ENCODE data around the gene STPG2.

Gene STPG2

DNA sequence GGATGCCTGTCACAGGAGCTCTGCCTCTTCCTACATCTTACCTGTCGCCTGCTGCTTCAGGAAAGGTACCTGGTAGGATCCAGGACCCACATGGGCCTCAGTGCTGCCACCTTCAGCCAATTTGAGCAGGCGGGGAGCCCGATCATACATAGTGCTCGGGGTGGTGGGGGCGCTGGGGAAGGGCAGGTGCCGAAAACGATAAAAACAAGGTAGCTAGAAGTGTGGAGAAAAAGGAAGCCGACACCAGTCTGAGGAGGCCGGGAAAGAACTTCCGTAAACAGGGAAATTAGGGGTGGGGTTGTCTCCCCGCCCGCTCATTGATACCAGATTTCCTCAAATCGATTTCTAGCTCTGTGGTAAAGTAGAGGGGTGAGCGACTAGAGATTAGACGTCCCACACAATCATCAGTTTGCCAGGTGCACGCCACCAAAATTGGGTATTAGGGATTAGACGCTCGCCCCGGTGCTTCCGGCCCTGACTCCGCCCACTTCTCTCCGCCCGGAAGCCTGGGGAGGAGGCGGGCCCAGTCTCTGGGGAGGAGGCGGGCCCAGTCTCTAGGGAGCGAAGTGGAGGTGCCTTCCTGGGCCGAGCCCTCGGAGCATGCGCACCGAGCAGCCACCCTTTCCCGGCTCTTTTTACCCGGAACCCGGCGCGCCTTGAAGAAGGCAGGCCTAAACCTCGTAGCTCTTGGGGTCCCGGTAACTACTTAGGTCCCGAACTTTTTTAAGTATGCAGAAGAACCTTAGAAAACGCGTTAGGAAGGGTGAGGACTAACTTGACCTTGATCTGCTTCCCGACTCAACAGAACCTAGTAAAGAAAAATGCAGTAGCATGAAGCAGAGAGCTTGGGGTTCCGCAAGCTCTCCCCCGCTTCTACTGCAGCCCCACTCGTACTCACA lies at the start of gene STPG2:
Gene STPG2, minus strand, starts transcription at position 476 of the 899 bp plus-strand sequence.
- in situ Hi-C loops (cut with HindIII; ENCODE audit: low pct_ligation_motif_present, low pct_unique_long_range_greater_than_20kb, low sequenced_read_pairs): no loop called here
- DNase-seq: peak; percentile 92

DNA sequence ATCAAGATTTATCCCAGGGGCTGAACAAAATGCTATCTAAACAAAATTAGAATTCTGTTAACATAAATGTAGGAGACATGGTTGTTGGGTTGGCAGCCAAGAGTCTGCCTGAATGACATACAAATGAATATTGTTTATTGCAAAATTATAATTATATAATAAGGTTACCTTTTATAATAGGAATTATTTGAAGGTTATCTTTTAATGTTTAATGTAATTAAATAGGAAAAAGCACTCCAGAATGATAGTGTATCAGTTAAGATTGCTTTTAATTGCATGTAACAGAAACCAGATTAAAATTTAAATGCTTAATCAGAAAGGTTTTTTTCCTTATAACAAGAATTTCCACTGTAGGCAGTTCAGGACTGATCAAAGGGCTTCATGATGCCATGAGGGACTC lies 42.0 kb upstream of the STPG2 start:
- DNase-seq: no peak

DNA sequence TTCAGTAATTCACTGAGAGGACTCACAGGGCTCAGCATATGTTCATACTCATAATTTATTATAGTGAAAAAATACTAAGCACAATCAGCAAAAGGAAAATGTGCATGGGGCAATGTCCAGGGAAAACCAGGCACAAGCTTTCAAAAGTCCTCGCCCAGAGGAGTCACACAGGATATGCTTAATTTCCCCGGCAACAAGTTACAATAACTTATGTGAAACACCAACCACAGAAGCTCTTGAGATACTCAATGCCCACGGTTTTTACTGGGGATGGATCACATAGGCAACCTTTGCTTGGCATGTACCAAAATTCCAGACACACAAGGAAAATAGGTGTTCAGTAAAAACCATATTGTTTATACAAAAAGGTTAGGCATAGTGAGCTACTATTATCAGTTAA lies 38.5 kb upstream of the STPG2 start:
- DNase-seq: peak; percentile 1
- in situ Hi-C loops (cut with HindIII; ENCODE audit: low pct_ligation_motif_present, low pct_unique_long_range_greater_than_20kb, low sequenced_read_pairs): no loop called here

More for the DNA sequence above, 42.0 kb upstream of the STPG2 start:
- in situ Hi-C loops (cut with HindIII; ENCODE audit: low pct_ligation_motif_present, low pct_unique_long_range_greater_than_20kb, low sequenced_read_pairs): no loop called here

DNA sequence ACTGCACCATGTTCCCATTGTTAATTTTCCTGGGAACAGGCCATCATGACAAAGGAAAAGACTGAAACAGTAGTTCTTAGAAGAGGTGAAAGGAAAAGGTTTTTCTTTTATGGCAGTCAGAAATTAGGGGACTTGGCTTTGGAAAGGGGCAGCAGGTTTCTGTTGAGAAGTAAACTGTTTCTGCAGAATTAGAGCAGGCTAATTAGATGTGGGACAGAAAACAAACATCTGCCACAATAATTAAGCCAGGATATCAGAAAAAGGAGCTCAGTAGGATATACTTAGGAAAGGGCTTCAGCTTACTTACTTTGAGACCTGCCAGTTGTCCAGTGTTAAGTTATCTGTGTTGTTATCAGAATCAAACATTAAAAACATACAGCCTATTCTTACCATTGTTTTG lies 36.7 kb upstream of the STPG2 start:
- DNase-seq: no peak
- in situ Hi-C loops (cut with HindIII; ENCODE audit: low pct_ligation_motif_present, low pct_unique_long_range_greater_than_20kb, low sequenced_read_pairs): no loop called here

DNA sequence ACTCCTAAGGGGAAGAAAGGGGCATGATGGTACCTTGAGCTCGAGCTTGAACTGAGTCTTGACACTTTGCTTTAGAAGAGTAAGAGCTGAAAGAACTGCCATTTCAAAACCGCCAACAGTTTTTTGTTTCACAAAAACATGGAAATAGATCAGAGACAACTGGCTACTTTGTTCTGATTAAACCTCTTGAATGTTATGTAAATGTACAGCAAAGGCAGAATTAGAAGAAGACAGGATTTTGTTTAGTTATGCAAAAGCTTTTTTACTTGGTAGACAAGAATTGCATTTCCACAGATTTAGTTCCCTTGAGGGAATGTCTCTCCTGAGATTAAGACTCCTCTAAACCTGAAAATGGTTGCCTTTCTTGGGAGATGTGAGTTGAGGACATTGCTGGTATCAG lies 33.3 kb upstream of the STPG2 start:
- DNase-seq: no peak
- in situ Hi-C loops (cut with HindIII; ENCODE audit: low pct_ligation_motif_present, low pct_unique_long_range_greater_than_20kb, low sequenced_read_pairs): no loop called here

DNA sequence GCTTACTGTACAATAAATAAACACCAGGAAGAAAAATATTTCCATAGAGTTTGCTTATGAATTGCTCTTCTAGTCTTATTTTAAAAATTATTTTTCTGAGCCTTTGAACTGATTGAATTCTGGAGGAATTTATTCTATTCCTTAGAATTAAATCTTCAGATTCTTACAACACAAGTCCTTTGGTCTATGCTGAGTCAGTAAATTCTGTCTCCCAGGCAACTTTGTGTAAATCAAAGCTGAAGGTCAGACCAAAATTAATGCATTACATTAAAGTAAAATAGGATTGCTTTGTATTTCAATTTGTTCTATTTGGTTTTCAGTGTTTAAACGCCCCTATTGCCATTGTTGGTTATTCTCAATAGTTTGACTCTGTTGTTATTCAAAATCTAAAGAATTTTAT lies 26.8 kb upstream of the STPG2 start:
- in situ Hi-C loops (cut with HindIII; ENCODE audit: low pct_ligation_motif_present, low pct_unique_long_range_greater_than_20kb, low sequenced_read_pairs): no loop called here
- DNase-seq: no peak

DNA sequence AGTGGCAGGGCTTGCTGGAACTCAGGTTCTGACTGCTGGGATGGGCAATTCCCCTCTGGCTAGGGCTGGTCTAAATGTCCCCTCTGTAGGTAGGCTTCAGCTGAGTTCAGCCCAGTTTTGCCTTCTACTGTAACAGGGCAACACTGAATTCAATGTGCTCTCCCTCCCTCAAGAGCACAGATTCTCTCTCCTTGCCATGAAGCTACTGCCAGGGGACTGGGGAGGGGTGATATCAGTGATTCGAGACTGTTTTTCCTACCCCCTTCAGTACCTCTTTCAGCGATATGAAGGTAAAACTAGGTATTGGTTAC lies 23.4 kb upstream of the STPG2 start:
- DNase-seq: no peak
- in situ Hi-C loops (cut with HindIII; ENCODE audit: low pct_ligation_motif_present, low pct_unique_long_range_greater_than_20kb, low sequenced_read_pairs): no loop called here

DNA sequence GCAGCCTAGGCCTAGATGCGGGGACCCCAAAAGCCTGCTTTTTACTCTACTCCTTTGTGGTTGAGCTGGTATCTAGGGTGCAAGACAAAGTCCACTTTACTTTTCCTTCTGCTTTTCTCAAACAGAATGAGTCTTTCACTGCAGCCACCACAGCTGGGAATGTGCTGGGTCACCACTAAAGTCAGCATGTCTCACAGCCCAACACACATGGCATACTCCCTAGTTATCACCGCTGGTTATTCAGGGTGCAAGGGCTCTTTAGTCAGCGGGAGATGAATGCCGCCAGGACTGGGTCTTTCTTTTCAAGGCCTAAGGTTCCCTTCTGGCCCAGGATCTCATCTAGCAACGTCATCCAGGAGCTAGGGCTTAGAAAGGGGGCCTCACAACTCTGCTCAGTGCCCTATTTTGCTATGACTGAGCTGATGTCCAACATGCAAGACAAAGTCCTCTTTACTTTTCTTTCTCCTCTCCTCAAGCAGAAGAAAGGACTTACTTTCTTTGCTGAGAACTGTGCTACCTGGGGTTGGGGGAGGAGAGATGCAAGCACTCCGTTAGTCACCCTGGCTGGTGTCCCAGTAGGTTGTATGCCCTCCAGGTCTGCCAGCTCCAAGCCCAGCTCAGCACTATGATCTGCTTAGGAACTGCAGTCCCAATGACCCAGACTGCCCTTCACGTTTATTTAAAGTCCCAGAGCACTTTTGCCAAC lies 22.9 kb upstream of the STPG2 start:
- no peak for DNase-seq

DNA sequence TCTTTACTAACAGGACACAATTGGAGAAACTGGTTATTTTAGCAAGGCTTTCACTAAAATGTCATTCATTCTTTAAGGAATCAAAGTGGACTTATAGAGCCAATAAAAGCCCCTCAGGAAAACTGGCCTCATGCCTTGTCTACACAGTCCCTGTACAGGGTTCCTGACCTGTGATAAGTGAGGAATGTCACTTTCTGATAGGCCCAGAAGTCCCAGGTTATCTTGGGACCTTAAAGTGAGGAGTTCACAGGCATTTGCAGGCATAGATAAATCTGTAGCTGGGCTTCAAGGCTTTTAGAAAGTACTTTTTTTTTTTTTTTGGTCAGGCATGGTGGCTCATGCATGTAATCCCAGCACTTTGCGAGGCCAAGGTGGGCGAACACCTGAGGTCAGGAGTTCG lies 19.4 kb upstream of the STPG2 start:
- in situ Hi-C loops (cut with HindIII; ENCODE audit: low pct_ligation_motif_present, low pct_unique_long_range_greater_than_20kb, low sequenced_read_pairs): no loop called here
- no peak for DNase-seq

More for the DNA sequence above, 22.9 kb upstream of the STPG2 start:
- in situ Hi-C loops (cut with HindIII; ENCODE audit: low pct_ligation_motif_present, low pct_unique_long_range_greater_than_20kb, low sequenced_read_pairs): no loop called here

DNA sequence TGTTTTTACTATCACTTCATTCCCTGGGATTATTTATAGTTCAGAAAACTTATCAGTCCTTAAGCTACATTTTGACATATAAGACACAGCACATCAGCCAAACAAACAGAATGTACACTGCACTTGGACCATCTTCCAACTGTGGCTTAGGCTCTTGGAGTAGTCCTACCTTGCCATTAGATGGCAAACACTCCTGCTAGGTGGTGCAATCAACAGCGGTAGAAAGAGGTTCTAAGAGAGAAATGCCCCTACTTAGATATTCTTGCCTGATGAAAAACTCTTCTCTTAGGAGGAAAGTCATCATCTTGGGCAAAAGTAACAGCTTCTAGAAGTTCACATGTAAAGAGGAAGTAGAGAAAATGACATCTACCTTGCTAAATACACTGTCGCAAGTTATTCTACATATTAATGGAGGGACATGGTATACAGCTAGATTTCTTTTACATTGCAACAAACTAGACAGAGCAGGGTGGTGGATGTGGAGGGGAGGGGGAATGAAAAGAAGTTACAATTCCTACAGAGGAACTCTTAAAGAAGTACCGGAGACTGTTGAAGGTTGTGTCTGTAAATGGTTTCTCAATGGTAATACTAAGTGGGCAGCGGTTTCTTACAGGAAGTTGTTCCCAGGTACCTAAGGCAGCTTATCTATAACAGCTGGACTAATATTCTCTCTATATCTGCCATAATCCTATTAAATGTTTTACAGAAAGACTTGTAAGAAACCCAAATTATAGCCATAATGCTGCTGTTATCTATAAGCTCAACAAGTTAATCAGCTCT lies 8.1 kb upstream of the STPG2 start:
- no peak for DNase-seq
- in situ Hi-C loops (cut with HindIII; ENCODE audit: low pct_ligation_motif_present, low pct_unique_long_range_greater_than_20kb, low sequenced_read_pairs): no loop called here

DNA sequence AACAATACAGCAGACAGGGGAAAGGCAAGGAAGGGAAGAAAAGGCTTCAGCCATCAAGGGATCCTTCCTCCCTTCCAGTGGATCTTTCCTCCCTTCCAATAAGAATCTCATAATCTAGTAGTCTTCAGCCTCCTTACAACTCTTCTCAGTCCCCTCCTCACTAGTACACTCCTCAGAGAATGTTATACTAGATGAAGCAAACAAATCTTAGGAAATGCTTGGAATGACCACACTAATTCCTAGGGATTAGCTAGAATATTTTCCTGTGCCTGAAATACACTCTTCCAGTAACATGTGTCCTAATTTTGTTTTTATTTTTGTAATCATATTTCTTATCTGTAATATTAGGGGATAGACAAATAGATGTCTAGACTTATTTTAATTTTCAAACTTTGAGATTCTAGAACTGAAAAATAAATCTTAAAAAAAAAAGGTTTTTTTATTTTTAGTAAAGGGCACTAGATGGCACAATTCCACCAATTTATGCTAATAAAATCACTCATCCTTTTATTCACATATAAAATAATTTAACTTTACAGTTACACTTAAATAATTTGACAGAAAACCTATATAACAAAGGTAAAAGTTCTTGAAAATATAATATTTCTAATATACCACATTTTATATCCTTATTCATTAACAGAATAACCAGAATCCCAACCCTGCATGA lies 7.0 kb upstream of the STPG2 start:
- in situ Hi-C loops (cut with HindIII; ENCODE audit: low pct_ligation_motif_present, low pct_unique_long_range_greater_than_20kb, low sequenced_read_pairs): no loop called here
- DNase-seq: peak; percentile 21

DNA sequence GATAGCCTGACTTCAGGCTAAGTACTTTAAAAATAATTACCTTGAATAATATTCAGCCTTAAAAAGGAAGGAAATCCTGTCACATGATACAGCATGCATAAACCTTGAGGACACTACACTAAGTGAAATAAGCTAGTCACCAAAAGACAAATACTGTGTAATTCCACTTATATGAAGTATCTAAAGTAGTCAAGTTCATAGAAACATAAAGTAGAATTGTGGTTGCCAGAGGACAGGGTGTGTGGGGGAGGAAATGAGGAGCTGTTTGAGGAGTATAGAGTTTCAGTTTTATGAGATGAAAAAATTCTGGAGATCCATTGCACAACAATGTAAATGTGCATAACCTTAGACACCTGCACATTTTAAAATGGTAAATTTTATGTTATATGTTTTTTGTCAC lies 5.6 kb upstream of the STPG2 start:
- DNase-seq: no peak
- in situ Hi-C loops (cut with HindIII; ENCODE audit: low pct_ligation_motif_present, low pct_unique_long_range_greater_than_20kb, low sequenced_read_pairs): no loop called here

DNA sequence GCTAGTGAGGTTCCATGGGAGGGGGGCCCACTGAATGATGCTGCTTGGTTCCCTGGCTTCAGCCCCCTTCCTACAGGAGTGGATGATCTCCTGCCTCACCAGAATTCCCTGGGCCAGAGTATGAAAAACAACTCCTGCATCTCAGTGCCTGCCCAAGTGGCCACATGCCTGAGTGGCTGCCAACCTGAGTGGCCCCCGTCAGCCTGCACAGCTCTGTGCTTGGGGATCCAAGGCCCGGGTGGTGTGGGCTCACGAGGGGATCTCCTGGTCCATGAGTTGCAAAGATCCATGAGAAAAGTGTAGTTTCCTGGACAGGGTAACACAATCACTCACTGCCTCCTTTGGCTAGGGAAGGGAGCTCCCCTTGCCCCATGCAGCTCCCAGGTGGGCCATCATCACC lies 17.1 kb downstream of the STPG2 start:
- no peak for DNase-seq
- in situ Hi-C loops (cut with HindIII; ENCODE audit: low pct_ligation_motif_present, low pct_unique_long_range_greater_than_20kb, low sequenced_read_pairs): no loop called here

DNA sequence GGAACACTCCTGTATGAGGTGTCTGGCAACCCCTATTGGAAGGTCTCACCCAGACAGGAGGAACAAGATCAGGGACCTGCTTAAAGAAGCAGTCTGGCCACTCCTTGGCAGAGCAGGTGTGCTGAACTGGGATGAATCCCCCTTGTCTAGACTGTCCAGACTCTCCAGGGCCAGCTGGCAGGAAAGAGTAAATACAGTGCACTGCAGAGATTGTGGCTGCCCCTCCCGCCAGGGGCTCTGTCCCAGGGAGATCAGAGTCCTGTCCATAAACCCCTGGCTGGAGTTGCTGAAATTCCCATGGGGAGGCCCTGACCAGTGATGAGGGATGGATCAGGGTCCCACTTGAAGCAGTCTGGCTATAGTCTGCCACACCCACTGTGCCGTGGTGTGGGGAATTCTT lies 17.7 kb downstream of the STPG2 start:
- no peak for DNase-seq
- in situ Hi-C loops (cut with HindIII; ENCODE audit: low pct_ligation_motif_present, low pct_unique_long_range_greater_than_20kb, low sequenced_read_pairs): no loop called here

DNA sequence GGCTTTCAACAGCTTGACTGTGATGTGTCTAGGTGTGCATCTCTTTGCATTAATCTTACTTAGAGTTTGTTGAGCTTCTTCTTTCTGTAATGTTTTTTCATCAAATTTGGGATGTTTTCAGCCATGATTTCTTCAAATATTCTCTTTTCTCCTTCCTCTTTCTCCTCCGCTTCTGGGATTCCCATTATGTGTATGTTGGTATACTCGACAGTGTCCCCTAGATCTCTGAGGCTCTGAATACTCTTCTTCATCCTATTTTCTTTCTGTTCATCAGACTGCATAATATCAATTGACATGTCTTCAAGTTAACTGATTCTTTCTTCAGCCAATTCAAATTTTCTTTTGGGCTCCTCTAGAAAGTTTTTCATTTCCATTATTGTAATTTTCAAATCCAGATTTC lies 25.9 kb downstream of the STPG2 start:
- DNase-seq: no peak
- in situ Hi-C loops (cut with HindIII; ENCODE audit: low pct_ligation_motif_present, low pct_unique_long_range_greater_than_20kb, low sequenced_read_pairs): no loop called here

DNA sequence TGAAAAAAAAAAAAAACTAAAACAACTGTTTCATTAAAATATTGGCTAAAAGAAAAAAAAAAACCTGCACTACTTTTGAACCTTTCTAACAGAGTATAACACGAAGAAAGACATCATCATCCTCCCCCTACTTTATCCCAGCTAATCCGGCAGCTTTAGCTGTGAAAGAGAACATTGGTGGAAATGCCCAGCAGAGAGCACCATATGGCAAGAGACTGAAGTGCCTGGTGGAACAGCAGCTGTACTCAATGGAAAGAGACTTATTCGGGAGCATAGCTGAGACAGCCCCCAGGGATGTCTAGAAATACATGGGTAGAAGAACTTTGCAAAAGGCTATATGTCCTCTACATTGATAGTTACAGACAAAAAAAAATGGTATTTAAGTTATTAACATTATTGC lies 30.3 kb downstream of the STPG2 start:
- in situ Hi-C loops (cut with HindIII; ENCODE audit: low pct_ligation_motif_present, low pct_unique_long_range_greater_than_20kb, low sequenced_read_pairs): no loop called here
- DNase-seq: peak; percentile 23

DNA sequence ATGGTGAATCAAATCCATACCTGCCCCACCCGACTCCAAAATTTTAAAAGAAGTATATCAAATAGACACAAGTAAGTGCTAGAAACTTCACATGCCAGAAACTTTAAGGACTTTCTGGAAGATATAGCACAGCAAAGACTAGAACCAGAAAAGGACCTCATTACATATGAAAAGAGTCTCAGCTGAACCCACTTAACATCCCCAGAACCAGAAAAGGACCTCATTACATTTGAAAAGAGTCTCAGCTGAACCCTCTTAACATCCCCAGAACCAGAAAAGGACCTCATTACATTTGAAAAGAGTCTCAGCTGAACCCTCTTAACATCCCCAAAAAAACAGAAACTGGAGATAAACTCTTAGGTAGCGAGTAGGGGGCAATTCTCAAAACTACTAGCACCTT lies 32.3 kb downstream of the STPG2 start:
- in situ Hi-C loops (cut with HindIII; ENCODE audit: low pct_ligation_motif_present, low pct_unique_long_range_greater_than_20kb, low sequenced_read_pairs): no loop called here
- DNase-seq: no peak

DNA sequence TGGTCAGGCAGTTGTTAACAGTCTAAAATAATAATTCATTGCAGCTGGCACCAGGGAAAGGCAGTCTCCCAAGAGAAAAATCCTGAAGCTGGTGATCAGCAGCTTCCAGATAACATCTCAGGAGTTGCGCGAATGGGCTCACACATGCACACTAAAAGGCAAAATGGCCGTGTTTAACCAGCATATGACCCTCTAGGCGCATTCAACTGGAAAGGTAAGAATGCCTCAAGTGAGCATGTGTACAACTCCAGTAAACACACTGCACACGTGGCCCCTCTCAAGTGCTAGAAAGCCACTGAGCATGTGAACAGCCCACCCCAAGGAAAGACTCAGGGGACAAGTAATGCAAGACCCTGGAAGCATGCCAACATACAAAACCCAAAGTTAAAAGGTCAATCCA lies 33.1 kb downstream of the STPG2 start:
- DNase-seq: no peak
- in situ Hi-C loops (cut with HindIII; ENCODE audit: low pct_ligation_motif_present, low pct_unique_long_range_greater_than_20kb, low sequenced_read_pairs): no loop called here

DNA sequence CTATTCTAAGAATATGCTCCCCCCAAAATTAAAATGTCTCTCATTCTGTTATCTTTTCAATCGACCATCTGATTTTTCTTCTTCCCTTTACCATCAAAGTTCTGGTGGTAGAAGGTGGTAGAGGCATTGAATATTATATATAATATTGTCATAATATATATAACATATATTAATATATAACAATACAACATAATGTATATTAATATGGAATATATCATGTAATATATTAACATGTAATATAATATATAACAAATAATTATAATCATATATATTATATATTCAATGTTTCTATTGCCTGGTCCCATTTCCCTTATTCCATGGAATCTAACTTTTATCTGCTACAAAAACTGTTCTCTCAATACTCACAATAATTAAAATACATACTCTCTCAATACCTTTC lies 40.6 kb downstream of the STPG2 start:
- DNase-seq: no peak
- in situ Hi-C loops (cut with HindIII; ENCODE audit: low pct_ligation_motif_present, low pct_unique_long_range_greater_than_20kb, low sequenced_read_pairs): no loop called here

Data from ACHN (cell line).